Transverse colon (tissue), 4 donors: ENCODE results near the gene RNF187. TPM values are rescaled to one million over a fixed set of nuclear protein-coding genes. Genes with fewer than 3 reads are reported as not detected.

Experiments
- DNase-seq: peaks from one replicate; pipeline ENCODE4 v3.0.0-alpha.2; 2019
- H3K27ac ChIP-seq, 4 donors: fragments of 200-600 bp; sonication (generic); 2 replicates each; pipeline ENCODE4 v1.5.1; 2016 to 2018; ENCODE audit warnings: inconsistent platforms in 4 of 4
- H3K27me3 ChIP-seq: fragments of 200-600 bp; sonication (generic); 2 replicates; pipeline ENCODE4 v1.5.1; 2017; ENCODE audit warnings: inconsistent platforms
- H3K36me3 ChIP-seq, 4 donors: fragments of 200-600 bp; sonication (generic); 2 replicates each; pipeline ENCODE4 v1.5.1; 2017 to 2019; ENCODE audit warnings: inconsistent platforms in 4 of 4
- H3K4me1 ChIP-seq, 4 donors: fragments of 200-600 bp; sonication (generic); 2 replicates each; pipeline ENCODE4 v1.5.1; 2017 to 2020; ENCODE audit warnings: inconsistent platforms in 4 of 4
- H3K4me3 ChIP-seq, 4 donors: fragments of 200-600 bp; sonication (generic); 1 replicate in 1 of 4; 2 replicates in 3 of 4; pipeline versions ENCODE4 v1.5.1 to v1.6.1; 2017 to 2019; ENCODE audit warnings: inconsistent platforms in 4 of 4
- H3K9me3 ChIP-seq, 2 donors: fragments of 200-600 bp; sonication (generic); 2 replicates each; pipeline ENCODE4 v1.5.1; 2017 to 2019; ENCODE audit warnings: inconsistent platforms in 2 of 2
- EP300 ChIP-seq: sonication (generic); formaldehyde crosslinking; IDR thresholded peaks from one replicate; pipeline ENCODE4 v1.6.1; 2017; ENCODE audit warnings: antibody characterized with exemption, low read depth
- POLR2A ChIP-seq: fragments of 450-650 bp; IDR thresholded peaks from one replicate; pipeline ENCODE4 v1.6.1; 2016; ENCODE audit warnings: antibody characterized with exemption, mild to moderate bottlenecking, moderate library complexity
- POLR2AphosphoS5 ChIP-seq, 3 donors: sonication (generic); formaldehyde crosslinking; IDR thresholded peaks; one replicate each; pipeline ENCODE4 v1.6.1; 2016; ENCODE audit warnings: antibody characterized with exemption in 3 of 3
- WGBS, 2 donors: methylation state at CpG; one replicate each; pipeline ENCODE4 v1.1.5; 2018; ENCODE audit warnings: low coverage in 1 of 2; 5-methylcytosine and 5-hydroxymethylcytosine counted together
- in situ Hi-C, 4 donors: fragments of 200-750 bp; cut with MboI; loops; one replicate each; pipeline versions ENCODE4 v1.15.0 to v1.15.1; 2017; ENCODE audit warnings: low sequenced_read_pairs in 3 of 4, low pct_ligation_motif_present in 1 of 4, low pct_unique_long_range_greater_than_20kb in 1 of 4
- intact Hi-C: fragments of 100-400 bp; cut with DNase I; formaldehyde crosslinking; loops from one replicate; pipeline ENCODE4 v1.15.1; 2023; ENCODE audit warnings: low total_unique reads
- total RNA-seq, 4 donors: library from RNA; depleted of rRNA; stranded (reverse); fragments of >200 nt; gene quantifications; one replicate each; pipeline ENCODE4 v1.1.0, GENCODE V29; 2016
- TF ChIP-seq, protein P1 (sequence below), 5 experiments: fragments of 200-600 bp in 3 of 5; fragments of 450-650 bp in 2 of 5; sonication (generic) in 3 of 5; IDR thresholded peaks; 1 replicate in 2 of 5; 2 replicates in 3 of 5; pipeline ENCODE4 v1.5.1; 2016 to 2017; ENCODE audit warnings: antibody characterized with exemption in 5 of 5, inconsistent platforms in 3 of 5, mild to moderate bottlenecking in 2 of 5, moderate library complexity in 1 of 5

The RNF187 gene
- total RNA-seq, 4 donors from 2014 or later, result 13.8 to 110 (median 27.1) TPM

- DNase-seq, result no peak
- in situ Hi-C loops, result no loop called here
- 33 to 41% methylated on average over 2 of the region's 2 CpGs for WGBS, 2 donors
These were observed 28.1 kb downstream of the RNF187 start for GRCh38 chr1:228515200-228515834.

DNA sequence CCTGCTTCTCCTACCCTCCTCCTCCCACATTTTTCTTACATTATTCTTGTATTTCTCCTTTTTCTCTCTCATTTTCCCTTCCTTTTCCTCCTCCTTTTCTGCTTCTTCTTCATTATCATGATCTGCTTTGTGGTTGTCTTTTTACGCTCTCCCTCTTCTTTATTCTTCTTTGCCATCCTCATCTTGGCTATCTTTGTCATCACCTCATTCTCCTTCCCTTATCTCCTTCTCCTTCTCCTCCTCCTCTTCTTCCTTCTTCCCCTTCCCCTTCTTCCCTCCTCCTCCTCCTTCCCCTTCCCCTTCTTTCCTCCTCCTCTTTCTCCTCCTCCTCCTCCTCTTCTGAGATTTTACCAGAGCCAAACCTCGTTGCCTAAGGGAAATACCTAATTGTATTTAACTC is 30.5 kb downstream of the RNF187 start:
- TF ChIP-seq, protein P1, sequence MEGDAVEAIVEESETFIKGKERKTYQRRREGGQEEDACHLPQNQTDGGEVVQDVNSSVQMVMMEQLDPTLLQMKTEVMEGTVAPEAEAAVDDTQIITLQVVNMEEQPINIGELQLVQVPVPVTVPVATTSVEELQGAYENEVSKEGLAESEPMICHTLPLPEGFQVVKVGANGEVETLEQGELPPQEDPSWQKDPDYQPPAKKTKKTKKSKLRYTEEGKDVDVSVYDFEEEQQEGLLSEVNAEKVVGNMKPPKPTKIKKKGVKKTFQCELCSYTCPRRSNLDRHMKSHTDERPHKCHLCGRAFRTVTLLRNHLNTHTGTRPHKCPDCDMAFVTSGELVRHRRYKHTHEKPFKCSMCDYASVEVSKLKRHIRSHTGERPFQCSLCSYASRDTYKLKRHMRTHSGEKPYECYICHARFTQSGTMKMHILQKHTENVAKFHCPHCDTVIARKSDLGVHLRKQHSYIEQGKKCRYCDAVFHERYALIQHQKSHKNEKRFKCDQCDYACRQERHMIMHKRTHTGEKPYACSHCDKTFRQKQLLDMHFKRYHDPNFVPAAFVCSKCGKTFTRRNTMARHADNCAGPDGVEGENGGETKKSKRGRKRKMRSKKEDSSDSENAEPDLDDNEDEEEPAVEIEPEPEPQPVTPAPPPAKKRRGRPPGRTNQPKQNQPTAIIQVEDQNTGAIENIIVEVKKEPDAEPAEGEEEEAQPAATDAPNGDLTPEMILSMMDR (IDR thresholded peaks at IDR 0.05), result no peak
- TF ChIP-seq POLR2AphosphoS5 (IDR thresholded peaks at IDR 0.05), result no peak
- intact Hi-C loops (no loop called here), in situ Hi-C loops (no loop called here)
- DNase-seq, result no peak
- Histone ChIP-seq H3K4me3 (no peak overlapping the region), H3K27me3 (peaks cover 28% of the 10 kb centered on the region), H3K9me3 (no peaks in the 10 kb centered on the region), H3K36me3 (no peaks in the 10 kb centered on the region), H3K4me1 (no peaks in the 10 kb centered on the region), H3K27ac (no peak overlapping the region)
- WGBS, 2 donors, result 42 to 46% methylated on average over 2 of the region's 2 CpGs

More at GRCh38 chr1:228515200-228515834, 28.1 kb downstream of the RNF187 start:
- peaks cover 32% of the 10 kb centered on the region for H3K27me3 ChIP-seq
- H3K4me3 ChIP-seq, result no peak overlapping the region
- no peaks in the 10 kb centered on the region for H3K9me3 ChIP-seq
- TF ChIP-seq, protein P1 (IDR thresholded peaks at IDR 0.05), result peak; percentile 54 to 69 (median 61)
- TF ChIP-seq EP300, result no peak
- no peaks in the 10 kb centered on the region for H3K36me3 ChIP-seq
- no peak overlapping the region for H3K27ac ChIP-seq
- intact Hi-C loops, result no loop called here
- H3K4me1 ChIP-seq, result no peaks in the 10 kb centered on the region

- no peak for DNase-seq
- no peak overlapping the region for H3K4me3 ChIP-seq
- peaks cover 5% of the 10 kb centered on the region for H3K27me3 ChIP-seq
- peaks cover 0 to 4% (median 0%) of the 10 kb centered on the region in 4 donors for H3K4me1 ChIP-seq
- 48 to 50% methylated on average over 5 of the region's 5 CpGs for WGBS, 2 donors
- no peaks in the 10 kb centered on the region for H3K9me3 ChIP-seq
- no peaks in the 10 kb centered on the region for H3K36me3 ChIP-seq
- TF ChIP-seq POLR2AphosphoS5 (IDR thresholded peaks at IDR 0.05) (no peak), POLR2A (no peak), EP300 (no peak)
- TF ChIP-seq, protein P1 (IDR thresholded peaks at IDR 0.05), result no peak
- intact Hi-C loops (no loop called here), in situ Hi-C loops (no loop called here)
- no peak overlapping the region for H3K27ac ChIP-seq
These were observed 40.4 kb downstream of the RNF187 start for GRCh38 chr1:228527596-228527995.

DNA sequence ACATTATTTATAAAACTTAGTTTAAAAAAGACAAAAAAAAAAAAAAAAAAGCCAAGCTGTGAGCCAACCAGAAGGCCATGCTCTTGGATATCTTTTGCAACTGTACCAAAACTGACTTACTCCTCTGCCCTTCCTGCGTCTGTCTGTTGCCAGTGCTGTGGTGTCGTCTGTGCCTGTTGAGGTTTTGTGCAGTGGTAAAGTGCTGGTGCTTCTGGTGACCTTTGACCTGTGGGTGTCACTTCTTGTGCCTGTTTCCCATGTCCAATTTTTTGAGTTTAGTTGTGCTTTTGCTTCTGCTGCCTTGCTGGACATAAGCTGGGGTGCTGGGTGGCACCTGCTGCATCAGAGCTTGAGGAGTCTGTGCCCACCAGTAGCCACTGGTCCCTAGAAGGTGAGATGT is 41.4 kb downstream of the RNF187 start:
- Histone ChIP-seq H3K9me3 (no peaks in the 10 kb centered on the region), H3K27me3 (peaks cover 5% of the 10 kb centered on the region), H3K27ac (no peak overlapping the region), H3K4me1 (peaks cover 0 to 4% (median 0%) of the 10 kb centered on the region in 4 donors), H3K36me3 (no peaks in the 10 kb centered on the region), H3K4me3 (no peak overlapping the region)
- intact Hi-C loops, result no loop called here
- WGBS, 2 donors, result 61% methylated on average over 2 of the region's 2 CpGs; no CpG with 5 or more reads in 1 of the 2 donors
- in situ Hi-C loops, result no loop called here
- DNase-seq, result no peak
- no peak for TF ChIP-seq POLR2A
- no peak for TF ChIP-seq POLR2AphosphoS5 (IDR thresholded peaks at IDR 0.05)
- TF ChIP-seq, protein P1 (IDR thresholded peaks at IDR 0.05), result no peak
- TF ChIP-seq EP300, result no peak
